Stimulated activated CD8-positive, alpha-beta memory T cell treated with anti-CD3 and anti-CD28 coated beads, Interleukin-2, amount 100 ng/mL, for 1 hour (primary cell): ENCODE data around the gene PRLR.
"Not testable (repeated sequence)": the region's sequence is repeated elsewhere in the genome, so short reads cannot be mapped to it uniquely, and the experiment has no call there.

Experiments
- DNase-seq, 2 donors: peaks; one replicate each; pipeline ENCODE4 v3.0.0-alpha.2; 2020; ENCODE audit warnings: low read depth in 2 of 2

The PRLR gene

GRCh38 chr5:35230038-35230611, at the start of gene PRLR:
TSS of gene PRLR (minus strand) at chr5:35230487. CDS start at chr5:35089620, 140,867 bp downstream.
- DNase-seq, result no peak

- DNase-seq, result no peak
Observed at GRCh38 chr5:35274839-35275509, 44.7 kb upstream of the PRLR start.

DNA sequence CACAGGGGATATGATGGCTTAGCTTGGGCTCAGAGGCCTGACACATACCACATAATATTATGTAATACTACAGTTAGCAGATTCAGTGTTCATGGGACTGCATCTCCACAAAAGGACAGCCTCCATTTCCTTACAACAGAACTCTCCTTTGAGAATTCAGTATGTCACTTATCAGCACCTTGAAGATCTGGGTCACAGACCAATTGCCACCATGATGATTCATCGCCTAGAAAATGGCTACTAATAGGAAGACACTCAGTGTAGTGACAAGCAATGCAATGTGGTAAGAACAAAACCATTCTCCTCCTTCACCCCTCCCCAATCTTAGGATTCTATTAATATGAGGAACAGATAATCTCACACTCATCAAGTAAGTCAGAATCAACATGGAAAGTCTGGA, 38.7 kb upstream of the PRLR start:
- no peak for DNase-seq

DNA sequence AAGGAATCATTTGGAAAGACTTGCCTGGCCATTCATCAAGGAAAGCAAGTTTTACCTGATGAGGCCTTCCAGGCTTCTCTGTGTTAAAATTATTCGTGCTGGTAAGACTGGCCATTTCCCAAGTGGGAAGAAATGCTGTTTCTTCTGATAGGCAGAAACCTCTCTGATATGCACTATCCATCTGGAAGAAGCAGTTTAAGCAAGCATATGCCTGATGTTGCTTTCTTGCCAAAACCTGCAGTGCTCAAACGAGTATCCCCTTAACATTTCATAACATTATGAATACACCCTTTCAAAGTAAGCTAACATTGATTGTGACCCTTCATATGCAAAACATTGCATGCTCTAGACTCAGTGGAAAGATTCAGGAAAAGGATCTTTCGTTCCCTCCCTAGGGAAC, 36.0 kb upstream of the PRLR start:
- no peak for DNase-seq

- DNase-seq, result no peak
Observed at GRCh38 chr5:35264509-35264908, 34.2 kb upstream of the PRLR start.

GRCh38 chr5:35263266-35263877, 33.1 kb upstream of the PRLR start:
- no peak for DNase-seq

GRCh38 chr5:35253582-35253981, 23.3 kb upstream of the PRLR start:
- no peak for DNase-seq

- DNase-seq, result no peak
Observed at GRCh38 chr5:35252963-35253362, 22.7 kb upstream of the PRLR start.

DNA sequence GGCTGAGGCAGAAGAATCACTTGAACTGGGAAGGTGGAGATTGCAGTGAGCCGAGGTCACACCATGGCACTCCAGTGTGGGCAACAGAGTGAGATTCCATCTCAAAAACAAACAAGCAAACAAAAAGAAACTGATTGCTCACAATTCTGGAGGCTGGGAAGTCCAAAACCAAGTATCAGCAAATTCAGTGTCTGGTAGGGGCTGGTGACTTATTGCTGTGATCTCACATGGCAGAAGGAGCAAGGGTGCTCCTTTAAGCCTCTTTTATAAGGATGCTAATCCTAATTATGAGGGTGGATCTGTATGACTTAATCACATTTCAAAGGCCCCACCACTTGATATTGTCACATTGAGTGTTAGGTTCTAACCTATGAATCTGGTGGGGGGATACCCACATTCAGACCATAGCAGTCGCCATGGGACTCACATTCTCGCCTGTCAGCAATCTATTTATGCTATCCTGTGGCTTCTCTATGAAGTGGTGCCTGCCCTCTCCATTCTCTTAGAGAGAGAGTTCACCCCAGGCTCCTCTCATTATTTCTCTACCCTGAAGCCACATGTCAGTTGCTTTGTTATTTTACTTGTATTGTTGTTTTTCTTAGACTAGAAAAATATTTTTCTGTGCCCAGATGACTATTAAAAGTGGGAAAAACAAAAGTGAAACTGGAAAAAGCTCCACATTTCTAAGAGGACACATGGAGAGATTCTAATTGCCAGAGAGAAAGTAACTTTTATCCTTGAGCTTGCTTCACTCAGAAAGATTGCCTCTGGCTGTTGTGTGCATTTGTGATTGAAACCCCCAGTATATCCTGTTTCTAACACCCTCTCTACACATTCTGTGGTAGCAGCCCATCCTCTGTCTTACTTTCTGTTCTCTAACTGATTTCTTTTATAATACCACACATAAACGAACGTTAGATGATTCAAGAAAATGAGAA, 18.8 kb upstream of the PRLR start:
- DNase-seq, result no peak

DNA sequence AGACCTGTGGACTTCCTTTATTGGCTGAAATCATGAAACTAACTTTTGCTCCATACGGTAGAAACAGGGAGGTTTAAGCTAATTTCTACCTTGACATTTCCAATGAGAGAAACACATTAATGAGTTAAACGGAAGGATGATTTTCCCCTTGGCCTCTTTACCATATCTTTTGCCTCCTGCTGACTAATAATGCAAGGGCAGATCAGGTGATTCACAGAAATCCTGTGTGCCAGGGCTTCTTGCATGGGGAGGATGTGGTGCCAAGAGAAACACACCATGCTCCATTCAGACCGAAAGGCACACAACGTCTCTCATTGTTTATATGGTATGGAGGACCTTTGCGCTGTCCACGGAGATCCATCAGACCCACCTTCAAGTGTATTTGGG, 17.4 kb upstream of the PRLR start:
- no peak for DNase-seq

GRCh38 chr5:35246900-35247647, 16.8 kb upstream of the PRLR start:
- no peak for DNase-seq

DNA sequence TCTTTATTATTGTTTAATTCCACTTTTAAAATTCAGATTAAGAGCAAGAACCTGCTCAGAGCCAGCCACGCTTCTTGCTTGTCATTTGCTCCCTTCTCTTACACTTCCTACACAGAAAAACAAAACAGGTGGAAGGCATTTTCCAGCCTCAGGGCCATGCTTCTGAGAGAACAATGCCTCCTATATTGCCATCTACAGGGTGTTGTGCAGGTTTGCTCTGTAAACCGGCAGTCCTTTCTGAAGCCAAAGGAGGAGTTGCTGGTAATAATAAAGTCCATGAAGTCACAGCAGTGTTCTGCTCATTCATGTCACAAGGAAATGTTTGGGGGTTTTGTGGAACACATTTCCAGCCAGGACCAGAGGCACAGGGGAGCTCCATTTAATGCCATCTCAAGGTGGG, 16.1 kb upstream of the PRLR start:
- DNase-seq, result no peak

GRCh38 chr5:35245371-35245770, 15.1 kb upstream of the PRLR start:
- DNase-seq, result not testable (repeated sequence)

DNA sequence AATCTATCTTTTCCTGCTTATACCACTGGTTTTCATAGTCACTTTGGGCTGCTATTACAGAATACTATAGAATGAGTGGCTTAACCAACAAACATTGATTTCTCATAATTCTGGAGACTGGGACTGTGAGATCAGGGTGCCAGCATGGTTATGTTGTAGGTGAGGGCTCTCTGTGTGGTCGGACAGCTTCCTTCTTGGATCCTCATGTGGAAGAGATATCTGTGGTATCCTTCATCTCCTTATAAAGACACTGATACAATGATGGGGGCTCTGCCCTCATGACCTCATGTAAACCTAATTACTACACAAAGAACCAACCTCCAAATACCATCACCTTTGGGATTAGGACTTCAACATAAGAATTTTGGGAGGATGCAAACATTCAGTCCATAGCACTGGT, 13.9 kb upstream of the PRLR start:
- no peak for DNase-seq

DNA sequence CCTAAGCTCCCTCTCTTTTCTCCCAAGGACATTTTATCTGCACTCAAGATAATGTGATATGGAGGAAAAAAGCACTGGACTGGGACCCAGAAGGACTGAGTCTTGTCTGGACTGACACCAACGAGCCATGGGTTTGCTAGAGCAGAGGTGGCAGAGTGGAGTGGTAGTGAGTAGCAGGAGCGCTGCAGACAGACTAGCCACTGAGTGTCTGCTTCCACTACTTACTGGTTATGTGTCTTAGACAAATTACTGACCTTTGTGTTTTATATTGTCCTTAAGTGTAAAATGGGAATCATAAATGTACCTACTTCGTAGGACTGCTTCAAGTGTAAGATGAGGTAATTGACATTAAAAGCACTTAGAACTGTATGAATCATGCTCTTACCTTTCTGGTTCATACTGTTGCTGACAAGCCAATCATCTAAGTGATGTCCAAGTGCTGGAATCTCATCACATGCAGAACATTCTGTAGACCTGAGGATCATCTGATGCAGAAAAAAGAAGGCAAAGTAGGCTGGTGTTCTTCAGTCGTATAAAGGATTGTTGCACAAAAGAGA, 12.5 kb upstream of the PRLR start:
- DNase-seq, result no peak

- DNase-seq, result no peak
Observed at GRCh38 chr5:35240892-35241291, 10.6 kb upstream of the PRLR start.

DNA sequence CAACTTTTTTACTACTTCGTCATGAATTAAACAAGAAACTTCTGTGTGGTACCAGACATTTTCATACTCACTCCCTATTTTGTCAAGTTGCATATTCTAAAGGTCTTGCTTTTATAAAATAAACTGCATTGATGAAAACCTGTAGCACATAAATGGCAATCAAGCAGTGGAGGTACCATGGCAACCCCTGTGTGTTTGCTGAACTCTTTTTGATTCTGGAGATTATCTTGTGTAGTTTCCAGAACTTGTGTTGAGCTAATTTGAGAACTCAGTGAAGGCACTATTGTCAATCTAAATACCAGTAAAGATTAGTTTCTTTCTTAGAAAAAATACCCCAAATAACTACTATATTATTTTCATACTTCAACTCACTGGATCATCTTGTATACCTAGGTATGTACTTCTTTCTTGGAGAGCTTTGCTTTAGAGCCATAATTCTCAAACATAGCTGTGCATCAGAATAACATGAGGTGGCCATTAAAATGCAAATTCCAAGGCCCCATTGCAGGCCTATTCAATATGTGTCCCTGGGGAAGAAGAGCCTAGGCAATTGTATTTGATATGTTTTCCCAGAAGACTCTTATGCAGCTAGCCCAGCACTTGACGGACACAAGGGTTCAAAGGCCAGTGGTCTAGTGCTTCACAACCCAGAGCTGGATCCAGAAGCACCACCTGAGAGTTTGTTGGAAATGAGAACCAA, 9.8 kb upstream of the PRLR start:
- no peak for DNase-seq

DNA sequence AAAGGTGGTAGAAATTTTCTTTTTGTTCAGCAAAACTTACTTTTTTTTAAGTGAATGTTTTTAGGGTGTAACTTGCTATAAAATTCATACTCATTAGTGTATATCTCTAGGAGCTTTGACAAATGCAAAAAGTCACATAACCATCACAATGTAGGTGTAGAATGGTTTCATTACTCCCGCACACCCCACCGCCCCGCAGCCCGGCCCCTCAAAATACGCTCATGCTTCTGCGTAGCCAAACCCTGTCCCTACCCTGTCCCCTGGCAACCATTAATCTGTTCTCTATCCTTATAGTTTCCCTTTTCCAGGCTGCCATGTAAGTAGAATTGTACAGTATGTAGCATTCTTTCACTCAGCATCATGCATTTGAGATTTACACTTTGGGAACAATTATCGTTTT, 9.2 kb upstream of the PRLR start:
- DNase-seq, result no peak

GRCh38 chr5:35237580-35238376, 7.5 kb upstream of the PRLR start:
- DNase-seq, result no peak

DNA sequence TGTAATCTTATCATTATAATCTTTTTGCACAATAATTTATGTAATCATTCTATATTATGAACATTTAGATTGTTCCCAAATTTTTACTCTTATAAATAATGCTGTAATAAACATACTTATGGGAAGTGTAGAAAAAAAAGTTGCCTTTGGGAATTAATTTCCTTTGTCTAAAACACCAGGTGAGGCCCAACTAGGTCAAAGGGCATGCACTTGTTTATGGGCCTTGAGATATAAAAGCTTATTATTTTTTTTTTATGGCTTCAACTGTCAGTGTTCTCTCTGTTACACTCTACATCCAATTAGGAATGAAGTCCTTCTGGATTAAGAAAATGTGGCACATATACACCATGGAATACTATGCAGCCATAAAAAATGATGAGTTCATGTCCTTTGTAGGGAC, 6.5 kb upstream of the PRLR start:
- DNase-seq, result no peak
